K562 (cell line): ENCODE results near the gene MCU. TPM values are rescaled to one million over a fixed set of nuclear protein-coding genes. Genes with fewer than 3 reads are reported as not detected.

Experiments used
- ATAC-seq: fragments of 200-7000 bp; cut with Tn5 transposase; 3 replicates; pipeline ENCODE4 v1.9.1; 2020; ENCODE audit warnings: moderate library complexity
- BruUV-seq: library from RNA; stranded (reverse); fragments of 400-500 nt; replicated peaks from 2 replicates; lab custom pipeline; 2021; lab: Mats Ljungman, UMichigan
- CTCF ChIA-PET: fragments of 300-600 bp; formaldehyde crosslinking; extraction: SDS; loops from one replicate; lab custom pipeline; 2021; ENCODE audit warnings: low intra/inter-chr PET ratio; lab: Yijun Ruan, JAX
- POLR2A ChIA-PET: fragments of 300-600, 350-650 bp; sonication (Branson Sonifier 250); formaldehyde crosslinking; extraction: SDS; loops from one replicate; lab custom pipeline; 2021; ENCODE audit warnings: antibody characterized with exemption, inconsistent platforms; lab: Yijun Ruan, JAX
- DNase-seq, 4 experiments: peaks; one replicate each; pipeline versions ENCODE4 v3.0.0 to v3.0.0-alpha.2; 2011 to 2018; ENCODE audit warnings: low spot score in 3 of 4, mixed read lengths in 3 of 4; ENCODE audit errors: extremely low read depth in 1 of 4
- FAIRE-seq: peaks from 2 replicates; lab custom pipeline; 2011; peaks lifted over from hg19 to GRCh38; lab: Jason Lieb, UNC
- H2AFZ ChIP-seq: 2 replicates; pipeline ENCODE4 v1.6.0; 2011; ENCODE audit warnings: low read depth, low read length, control low read depth, inconsistent platforms
- H3K27ac ChIP-seq: fragments of 200-600 bp; 3 replicates; pipeline ENCODE4 v1.8.0; 2011; ENCODE audit warnings: low read depth, mild to moderate bottlenecking, control low read depth, inconsistent platforms, low read length, moderate library complexity, mixed read lengths; ENCODE audit errors: extremely low read depth
- H3K27me3 ChIP-seq, 2 experiments: fragments of 300-600 bp in 1 of 2; 2 replicates in 1 of 2; 3 replicates in 1 of 2; pipeline versions ENCODE4 v1.6.0 to v1.8.0; 2011; ENCODE audit warnings: inconsistent platforms in 2 of 2, low read length in 2 of 2, mild to moderate bottlenecking in 1 of 2, mixed read lengths in 1 of 2, moderate library complexity in 1 of 2; ENCODE audit not compliant: control insufficient read depth in 2 of 2, insufficient read depth in 2 of 2
- H3K36me3 ChIP-seq: fragments of 300-600 bp; 3 replicates; pipeline ENCODE4 v1.8.0; 2011; ENCODE audit warnings: mild to moderate bottlenecking, low read length, inconsistent platforms; ENCODE audit not compliant: control insufficient read depth, insufficient read depth
- H3K4me1 ChIP-seq, 2 experiments: fragments of 200-600 bp in 1 of 2; replicated peaks in 1 of 2; 2 replicates in 1 of 2; 3 replicates in 1 of 2; pipeline versions ENCODE4 v1.5.1 to v1.8.0; 2011; ENCODE audit warnings: inconsistent platforms in 2 of 2, low read length in 2 of 2, mild to moderate bottlenecking in 1 of 2, mixed read lengths in 1 of 2, moderate library complexity in 1 of 2; ENCODE audit not compliant: control insufficient read depth in 2 of 2, insufficient read depth in 2 of 2
- H3K4me2 ChIP-seq: 2 replicates; pipeline ENCODE4 v1.6.1; 2011; ENCODE audit warnings: low read length, control low read depth, inconsistent platforms, mixed read lengths; ENCODE audit not compliant: insufficient read depth
- H3K4me3 ChIP-seq: fragments of 200-600 bp; sonication (generic), shearing (Covaris generic); 2 replicates; pipeline ENCODE4 v1.5.1; 2016; ENCODE audit warnings: control low read depth, inconsistent platforms
- H3K79me2 ChIP-seq: fragments of 200-600 bp; 3 replicates; pipeline ENCODE4 v1.8.0; 2011; ENCODE audit warnings: low read length, inconsistent platforms; ENCODE audit not compliant: control insufficient read depth, insufficient read depth
- H3K9ac ChIP-seq, 2 experiments: 2 replicates each; pipeline versions ENCODE4 v1.6.0 to v1.6.1; 2011; ENCODE audit warnings: low read depth in 2 of 2, low read length in 2 of 2, control low read depth in 1 of 2, inconsistent platforms in 1 of 2, mild to moderate bottlenecking in 1 of 2, mixed read lengths in 1 of 2; ENCODE audit not compliant: insufficient read depth in 1 of 2
- H3K9me1 ChIP-seq: one replicate; pipeline ENCODE4 v1.6.0; 2011; ENCODE audit warnings: inconsistent platforms, mild to moderate bottlenecking, low read length, moderate library complexity; ENCODE audit not compliant: control insufficient read depth, insufficient read depth
- H3K9me3 ChIP-seq: replicated peaks from 2 replicates; pipeline ENCODE4 v1.5.1; 2011; ENCODE audit warnings: low read depth, low read length, inconsistent platforms; ENCODE audit not compliant: control insufficient read depth, insufficient read depth
- H4K20me1 ChIP-seq: replicated peaks from 2 replicates; pipeline ENCODE4 v1.6.1; 2011; ENCODE audit warnings: low read length, inconsistent platforms, mixed read lengths; ENCODE audit not compliant: control insufficient read depth, insufficient read depth
- COPS2 ChIP-seq: fragments of 450-650 bp; conservative IDR thresholded peaks from 2 replicates; pipeline ENCODE4 v1.6.1; 2016; ENCODE audit warnings: mild to moderate bottlenecking, moderate library complexity
- EGR1 ChIP-seq: fragments of 450-650 bp; conservative IDR thresholded peaks from 2 replicates; pipeline ENCODE4 v1.6.1; 2017; ENCODE audit warnings: mild to moderate bottlenecking
- HCFC1 ChIP-seq: IDR thresholded peaks from 2 replicates; pipeline ENCODE4 v1.6.1; 2012; ENCODE audit warnings: low read depth, low read length, improper control_type of control experiment
- KHSRP ChIP-seq: fragments of 450-650 bp; IDR thresholded peaks from 2 replicates; pipeline ENCODE4 v1.6.1; 2017
- NCOR1 ChIP-seq: fragments of 450-650 bp; IDR thresholded peaks from 2 replicates; pipeline ENCODE4 v1.6.1; 2016; ENCODE audit warnings: mild to moderate bottlenecking, moderate library complexity
- NRF1 ChIP-seq, 2 experiments: fragments of 450-650 bp; IDR thresholded peaks in 1 of 2; conservative IDR thresholded peaks in 1 of 2; 2 replicates each; pipeline ENCODE4 v1.6.1; 2014; ENCODE audit warnings: mild to moderate bottlenecking in 2 of 2
- SIX5 ChIP-seq, 2 experiments: IDR thresholded peaks; 2 replicates each; pipeline ENCODE4 v1.6.1; 2011; ENCODE audit warnings: low read length in 2 of 2, borderline replicate concordance in 1 of 2, low read depth in 1 of 2, mild to moderate bottlenecking in 1 of 2, moderate library complexity in 1 of 2; ENCODE audit not compliant: insufficient read depth in 1 of 2
- XRCC3 ChIP-seq: fragments of 450-650 bp; IDR thresholded peaks from 2 replicates; pipeline ENCODE4 v1.6.1; 2017; ENCODE audit warnings: mild to moderate bottlenecking, moderate library complexity
- YBX1 ChIP-seq: fragments of 450-650 bp; IDR thresholded peaks from 2 replicates; pipeline ENCODE4 v1.7.1; 2016; ENCODE audit warnings: mild to moderate bottlenecking
- ZC3H4 ChIP-seq: sonication (generic); formaldehyde crosslinking; IDR thresholded peaks from 2 replicates; pipeline ENCODE4 v1.9.0; 2021; ENCODE audit warnings: missing genetic modification reagents, borderline replicate concordance
- ZNF184 ChIP-seq: sonication (generic); formaldehyde crosslinking; IDR thresholded peaks from 2 replicates; pipeline ENCODE4 v1.5.0; 2020; ENCODE audit warnings: missing genetic modification reagents
- WGBS: fragments of 100-300 bp; shearing (Covaris generic); methylation state at CpG from one replicate; pipeline ENCODE4 v1.1.6; 2016; ENCODE audit warnings: low coverage, mixed read lengths; ENCODE audit not compliant: insufficient coverage; ENCODE audit errors: missing lambda C conversion rate; 5-methylcytosine and 5-hydroxymethylcytosine counted together
- in situ Hi-C: fragments of 300-500 bp; cut with MboI; formaldehyde crosslinking; loops from 4 replicates; pipeline ENCODE4 v1.15.0; 2018; ENCODE audit warnings: inconsistent platforms, mixed read lengths
- intact Hi-C: fragments of 100-400 bp; cut with micrococcal nuclease; formaldehyde crosslinking; loops from 2 replicates; pipeline ENCODE4 v1.14.2; 2022
- polyA plus RNA-seq, 8 experiments: library from polyadenylated mRNA; depleted of rRNA in 4 of 8; stranded (reverse) in 5 of 8; unstranded in 3 of 8; fragments of >200 nt; fragmentation: Nextera tagmentation in 2 of 8; fragmentation: Illumina TruSeq in 1 of 8; extraction: Ambion mirVana in 2 of 8; extraction: Trizol in 1 of 8; gene quantifications; 2 replicates each; pipeline versions ENCODE4 v1.2.1 to v1.2.3, GENCODE V29; 2011 to 2014; ENCODE audit warnings: inconsistent platforms in 1 of 8, missing spikeins in 1 of 8
- total RNA-seq, 7 experiments: library from RNA; depleted of rRNA in 6 of 7; stranded (reverse); fragments of >200 nt in 6 of 7; fragmentation: Illumina TruSeq in 2 of 7; extraction: Trizol in 2 of 7; gene quantifications; 2 replicates each; pipeline versions ENCODE4 v1.2.1 to v1.2.3, GENCODE V29; 2011 to 2021; ENCODE audit warnings: low replicate concordance in 1 of 7
- TF ChIP-seq, protein P1 (sequence below): sonication (generic); formaldehyde crosslinking; IDR thresholded peaks from 2 replicates; pipeline ENCODE4 v1.8.1; 2023; ENCODE audit warnings: mild to moderate bottlenecking, missing genetic modification reagents, moderate library complexity
- TF ChIP-seq, protein P2 (sequence below), 2 experiments: fragments of 450-650 bp in 1 of 2; IDR thresholded peaks; 2 replicates each; pipeline ENCODE4 v1.6.1; 2011 to 2017; ENCODE audit warnings: low read depth in 2 of 2, antibody characterized with exemption in 1 of 2, borderline replicate concordance in 1 of 2, low read length in 1 of 2, mild to moderate bottlenecking in 1 of 2, mixed read lengths in 1 of 2; ENCODE audit not compliant: control insufficient read depth in 1 of 2
- TF ChIP-seq, protein P3 (sequence below): fragments of 200-800 bp; sonication (Bioruptor generic); IDR thresholded peaks from 2 replicates; pipeline ENCODE4 v1.6.1; 2017; ENCODE audit warnings: missing genetic modification characterization, missing compliant biosample characterization

The MCU gene
- total and polyA plus RNA-seq, 9 of the 15 experiments (the other 6 are each of a cell fraction or from before 2014, with no cell fraction given), result 8.2 to 88.8 (median 21.3) TPM

DNA sequence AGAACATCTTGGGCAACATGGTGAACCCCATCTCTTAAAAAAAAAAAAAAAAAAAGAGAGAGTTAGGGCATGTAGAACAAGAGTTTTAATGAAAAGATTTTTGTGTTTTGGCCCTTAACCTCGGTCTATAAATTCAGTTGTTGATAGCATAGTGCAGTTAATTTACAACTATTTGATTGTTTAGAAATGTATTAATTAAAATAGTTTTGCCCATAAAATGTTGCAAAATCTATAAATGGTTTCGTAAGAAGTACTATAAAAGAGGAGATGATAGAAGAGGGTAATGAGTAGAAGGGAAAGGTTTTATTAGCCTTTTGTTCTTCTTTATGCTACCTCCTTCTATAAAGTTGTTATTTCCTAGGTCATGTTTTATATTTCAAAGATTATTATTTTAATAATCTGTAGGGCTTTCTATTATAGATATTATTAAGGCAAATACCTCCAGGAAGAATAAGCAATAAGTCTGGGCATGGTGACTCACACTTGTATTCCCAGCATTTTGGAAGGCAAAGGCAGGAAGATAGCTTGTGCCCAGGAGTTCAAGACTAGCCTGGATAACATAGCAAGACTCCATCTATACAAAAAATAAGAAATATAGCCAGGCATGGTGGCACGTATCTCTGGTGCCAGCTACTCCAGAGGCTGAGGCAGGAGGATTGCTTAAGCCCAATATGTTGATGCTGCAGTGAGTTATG lies 73.3 kb downstream of the MCU start:
- in situ Hi-C loops, result no loop called here
- TF ChIP-seq YBX1 (no peak), SIX5 (IDR thresholded peaks at IDR 0.05; ENCODE audit: borderline replicate concordance in 1 of 2, insufficient read depth in 1 of 2, low read depth in 1 of 2, low read length in 2 of 2) (no peak), KHSRP (no peak), NRF1 (conservative IDR thresholded peaks at IDR 0.05 in 1 of 2, IDR thresholded peaks at IDR 0.05 in 1 of 2) (no peak), XRCC3 (no peak), NCOR1 (no peak), HCFC1 (no peak), ZC3H4 (CRISPR knock-in tag) (no peak), EGR1 (no peak), COPS2 (no peak), ZNF184 (CRISPR knock-in tag) (no peak)
- TF ChIP-seq, protein P1, sequence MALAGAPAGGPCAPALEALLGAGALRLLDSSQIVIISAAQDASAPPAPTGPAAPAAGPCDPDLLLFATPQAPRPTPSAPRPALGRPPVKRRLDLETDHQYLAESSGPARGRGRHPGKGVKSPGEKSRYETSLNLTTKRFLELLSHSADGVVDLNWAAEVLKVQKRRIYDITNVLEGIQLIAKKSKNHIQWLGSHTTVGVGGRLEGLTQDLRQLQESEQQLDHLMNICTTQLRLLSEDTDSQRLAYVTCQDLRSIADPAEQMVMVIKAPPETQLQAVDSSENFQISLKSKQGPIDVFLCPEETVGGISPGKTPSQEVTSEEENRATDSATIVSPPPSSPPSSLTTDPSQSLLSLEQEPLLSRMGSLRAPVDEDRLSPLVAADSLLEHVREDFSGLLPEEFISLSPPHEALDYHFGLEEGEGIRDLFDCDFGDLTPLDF (CRISPR knock-in tag), result no peak
- TF ChIP-seq, protein P2, sequence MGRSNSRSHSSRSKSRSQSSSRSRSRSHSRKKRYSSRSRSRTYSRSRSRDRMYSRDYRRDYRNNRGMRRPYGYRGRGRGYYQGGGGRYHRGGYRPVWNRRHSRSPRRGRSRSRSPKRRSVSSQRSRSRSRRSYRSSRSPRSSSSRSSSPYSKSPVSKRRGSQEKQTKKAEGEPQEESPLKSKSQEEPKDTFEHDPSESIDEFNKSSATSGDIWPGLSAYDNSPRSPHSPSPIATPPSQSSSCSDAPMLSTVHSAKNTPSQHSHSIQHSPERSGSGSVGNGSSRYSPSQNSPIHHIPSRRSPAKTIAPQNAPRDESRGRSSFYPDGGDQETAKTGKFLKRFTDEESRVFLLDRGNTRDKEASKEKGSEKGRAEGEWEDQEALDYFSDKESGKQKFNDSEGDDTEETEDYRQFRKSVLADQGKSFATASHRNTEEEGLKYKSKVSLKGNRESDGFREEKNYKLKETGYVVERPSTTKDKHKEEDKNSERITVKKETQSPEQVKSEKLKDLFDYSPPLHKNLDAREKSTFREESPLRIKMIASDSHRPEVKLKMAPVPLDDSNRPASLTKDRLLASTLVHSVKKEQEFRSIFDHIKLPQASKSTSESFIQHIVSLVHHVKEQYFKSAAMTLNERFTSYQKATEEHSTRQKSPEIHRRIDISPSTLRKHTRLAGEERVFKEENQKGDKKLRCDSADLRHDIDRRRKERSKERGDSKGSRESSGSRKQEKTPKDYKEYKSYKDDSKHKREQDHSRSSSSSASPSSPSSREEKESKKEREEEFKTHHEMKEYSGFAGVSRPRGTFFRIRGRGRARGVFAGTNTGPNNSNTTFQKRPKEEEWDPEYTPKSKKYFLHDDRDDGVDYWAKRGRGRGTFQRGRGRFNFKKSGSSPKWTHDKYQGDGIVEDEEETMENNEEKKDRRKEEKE (IDR thresholded peaks at IDR 0.05; ENCODE audit: borderline replicate concordance in 1 of 2, control insufficient read depth in 1 of 2, low read depth in 2 of 2, low read length in 1 of 2), result no peak
- TF ChIP-seq, protein P3, sequence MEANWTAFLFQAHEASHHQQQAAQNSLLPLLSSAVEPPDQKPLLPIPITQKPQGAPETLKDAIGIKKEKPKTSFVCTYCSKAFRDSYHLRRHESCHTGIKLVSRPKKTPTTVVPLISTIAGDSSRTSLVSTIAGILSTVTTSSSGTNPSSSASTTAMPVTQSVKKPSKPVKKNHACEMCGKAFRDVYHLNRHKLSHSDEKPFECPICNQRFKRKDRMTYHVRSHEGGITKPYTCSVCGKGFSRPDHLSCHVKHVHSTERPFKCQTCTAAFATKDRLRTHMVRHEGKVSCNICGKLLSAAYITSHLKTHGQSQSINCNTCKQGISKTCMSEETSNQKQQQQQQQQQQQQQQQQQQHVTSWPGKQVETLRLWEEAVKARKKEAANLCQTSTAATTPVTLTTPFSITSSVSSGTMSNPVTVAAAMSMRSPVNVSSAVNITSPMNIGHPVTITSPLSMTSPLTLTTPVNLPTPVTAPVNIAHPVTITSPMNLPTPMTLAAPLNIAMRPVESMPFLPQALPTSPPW (CRISPR knock-in tag), result no peak

More for the DNA sequence above, 73.3 kb downstream of the MCU start:
- Histone ChIP-seq H3K27ac (no peak overlapping the region), H3K4me2 (no peak overlapping the region), H3K9me3 (no peaks in the 10 kb centered on the region), H3K27me3 (no peaks in the 10 kb centered on the region), H3K36me3 (no peaks in the 10 kb centered on the region), H3K4me1 (no peaks in the 10 kb centered on the region), H3K9me1 (no peaks in the 10 kb centered on the region), H3K9ac (no peak overlapping the region), H3K79me2 (no peaks in the 10 kb centered on the region), H2AFZ (no peak overlapping the region), H4K20me1 (no peaks in the 10 kb centered on the region), H3K4me3 (no peak overlapping the region)
- 60% methylated on average over 3 of the region's 3 CpGs for WGBS
- no peak for DNase-seq
- no peak for FAIRE-seq
- ATAC-seq, result no peak
- intact Hi-C loops, result no loop called here
- ChIA-PET POLR2A (interaction anchor here (0.6 to 0.7 kb wide), 2 partner anchors 10 to 55 kb away, joined by 3 to 4 read pairs; no protein-coding TSS in a partner anchor), CTCF (no interaction called here)
- BruUV-seq, result no TSS peak
